Tibial nerve (tissue), 4 donors: ENCODE measurements around the gene ANGPTL4. TPM values are rescaled to one million over a fixed set of nuclear protein-coding genes. Genes with fewer than 3 reads are reported as not detected.
"Not testable (repeated sequence)": the region's sequence is repeated elsewhere in the genome, so short reads cannot be mapped to it uniquely, and the experiment has no call there.

Source experiments
- DNase-seq, 2 donors: peaks; one replicate each; pipeline ENCODE4 v3.0.0-alpha.2; 2019; ENCODE audit warnings: low spot score in 2 of 2
- H3K27ac ChIP-seq, 4 donors: fragments of 200-600 bp; sonication (generic) in 3 of 4; one replicate each; pipeline ENCODE4 v1.5.1; 2017 to 2019; ENCODE audit warnings: mild to moderate bottlenecking in 1 of 4
- H3K27me3 ChIP-seq, 2 donors: fragments of 200-600 bp; sonication (generic) in 1 of 2; one replicate each; pipeline versions ENCODE4 v1.5.1 to v1.6.0; 2017 to 2019
- H3K36me3 ChIP-seq, 3 donors: fragments of 200-600 bp; sonication (generic); one replicate each; pipeline ENCODE4 v1.5.1; 2018 to 2019
- H3K4me1 ChIP-seq, 4 donors: fragments of 200-600 bp; sonication (generic) in 3 of 4; one replicate each; pipeline ENCODE4 v1.5.1; 2017 to 2019
- H3K4me3 ChIP-seq, 4 donors: fragments of 200-600 bp; sonication (generic) in 3 of 4; one replicate each; pipeline ENCODE4 v1.5.1; 2017 to 2019; ENCODE audit warnings: mild to moderate bottlenecking in 1 of 4, moderate library complexity in 1 of 4
- H3K9me3 ChIP-seq, 4 donors: fragments of 200-600 bp; sonication (generic) in 3 of 4; one replicate each; pipeline ENCODE4 v1.5.1; 2017 to 2019
- EP300 ChIP-seq, 2 donors: sonication (generic); formaldehyde crosslinking; IDR thresholded peaks; one replicate each; pipeline ENCODE4 v1.6.1; 2017; ENCODE audit warnings: antibody characterized with exemption in 2 of 2, mild to moderate bottlenecking in 1 of 2
- POLR2A ChIP-seq, 2 donors: fragments of 450-650 bp; IDR thresholded peaks; one replicate each; pipeline ENCODE4 v1.6.1; 2017; ENCODE audit warnings: antibody characterized with exemption in 2 of 2, mild to moderate bottlenecking in 2 of 2, moderate library complexity in 2 of 2
- WGBS, 2 donors: methylation state at CpG; one replicate each; pipeline ENCODE4 v1.1.5; 2018; 5-methylcytosine and 5-hydroxymethylcytosine counted together
- total RNA-seq, 4 donors: library from RNA; depleted of rRNA; stranded (reverse); fragments of >200 nt; gene quantifications; one replicate each; pipeline ENCODE4 v1.1.0, GENCODE V29; 2016
- TF ChIP-seq, protein P1 (sequence below), 5 experiments: fragments of 200-600 bp in 3 of 5; fragments of 450-650 bp in 2 of 5; sonication (generic) in 3 of 5; IDR thresholded peaks; one replicate each; pipeline ENCODE4 v1.5.1; 2016 to 2019; ENCODE audit warnings: antibody characterized with exemption in 5 of 5, mild to moderate bottlenecking in 3 of 5, moderate library complexity in 2 of 5

Gene ANGPTL4
- total RNA-seq, 4 donors from 2014 or later = 52.2 to 256 (median 75.6) TPM

DNA sequence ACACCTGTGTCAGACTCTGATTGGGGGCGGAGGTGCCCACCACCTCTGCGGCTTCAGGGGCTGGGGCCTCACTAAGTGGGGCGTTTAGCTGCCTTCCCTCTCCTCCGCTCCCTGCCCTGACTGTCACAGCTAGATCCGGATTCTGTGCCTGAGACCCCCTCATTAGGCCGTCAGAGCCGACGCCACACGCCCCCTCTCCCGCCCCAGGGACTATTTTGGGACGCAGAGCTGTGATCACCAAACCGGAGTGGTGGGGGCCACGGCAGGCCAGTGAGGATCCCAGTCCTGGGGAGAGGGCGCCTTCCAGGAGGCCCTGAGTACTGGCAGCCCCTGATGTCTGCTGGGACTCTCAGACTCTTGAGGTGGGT lies 21.7 kb upstream of the ANGPTL4 start:
- Histone ChIP-seq H3K36me3 (no peaks in the 10 kb centered on the region), H3K27me3 (peaks cover 0 to 21% of the 10 kb centered on the region in 2 donors), H3K27ac (peak overlapping the region; percentile 45 to 84 (median 65)), H3K9me3 (no peaks in the 10 kb centered on the region), H3K4me3 (peak overlapping the region in 3 of 4 donors; percentile 43 to 58 (median 47)), H3K4me1 (peaks cover 0 to 25% (median 2%) of the 10 kb centered on the region in 4 donors)
- DNase-seq = no peak
- WGBS, 2 donors = 42 to 47% methylated on average over 14 of the region's 14 CpGs
- TF ChIP-seq EP300 (IDR thresholded peaks at IDR 0.05) (no peak), POLR2A (IDR thresholded peaks at IDR 0.05) (no peak)
- TF ChIP-seq, protein P1, sequence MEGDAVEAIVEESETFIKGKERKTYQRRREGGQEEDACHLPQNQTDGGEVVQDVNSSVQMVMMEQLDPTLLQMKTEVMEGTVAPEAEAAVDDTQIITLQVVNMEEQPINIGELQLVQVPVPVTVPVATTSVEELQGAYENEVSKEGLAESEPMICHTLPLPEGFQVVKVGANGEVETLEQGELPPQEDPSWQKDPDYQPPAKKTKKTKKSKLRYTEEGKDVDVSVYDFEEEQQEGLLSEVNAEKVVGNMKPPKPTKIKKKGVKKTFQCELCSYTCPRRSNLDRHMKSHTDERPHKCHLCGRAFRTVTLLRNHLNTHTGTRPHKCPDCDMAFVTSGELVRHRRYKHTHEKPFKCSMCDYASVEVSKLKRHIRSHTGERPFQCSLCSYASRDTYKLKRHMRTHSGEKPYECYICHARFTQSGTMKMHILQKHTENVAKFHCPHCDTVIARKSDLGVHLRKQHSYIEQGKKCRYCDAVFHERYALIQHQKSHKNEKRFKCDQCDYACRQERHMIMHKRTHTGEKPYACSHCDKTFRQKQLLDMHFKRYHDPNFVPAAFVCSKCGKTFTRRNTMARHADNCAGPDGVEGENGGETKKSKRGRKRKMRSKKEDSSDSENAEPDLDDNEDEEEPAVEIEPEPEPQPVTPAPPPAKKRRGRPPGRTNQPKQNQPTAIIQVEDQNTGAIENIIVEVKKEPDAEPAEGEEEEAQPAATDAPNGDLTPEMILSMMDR (IDR thresholded peaks at IDR 0.05) = no peak

DNA sequence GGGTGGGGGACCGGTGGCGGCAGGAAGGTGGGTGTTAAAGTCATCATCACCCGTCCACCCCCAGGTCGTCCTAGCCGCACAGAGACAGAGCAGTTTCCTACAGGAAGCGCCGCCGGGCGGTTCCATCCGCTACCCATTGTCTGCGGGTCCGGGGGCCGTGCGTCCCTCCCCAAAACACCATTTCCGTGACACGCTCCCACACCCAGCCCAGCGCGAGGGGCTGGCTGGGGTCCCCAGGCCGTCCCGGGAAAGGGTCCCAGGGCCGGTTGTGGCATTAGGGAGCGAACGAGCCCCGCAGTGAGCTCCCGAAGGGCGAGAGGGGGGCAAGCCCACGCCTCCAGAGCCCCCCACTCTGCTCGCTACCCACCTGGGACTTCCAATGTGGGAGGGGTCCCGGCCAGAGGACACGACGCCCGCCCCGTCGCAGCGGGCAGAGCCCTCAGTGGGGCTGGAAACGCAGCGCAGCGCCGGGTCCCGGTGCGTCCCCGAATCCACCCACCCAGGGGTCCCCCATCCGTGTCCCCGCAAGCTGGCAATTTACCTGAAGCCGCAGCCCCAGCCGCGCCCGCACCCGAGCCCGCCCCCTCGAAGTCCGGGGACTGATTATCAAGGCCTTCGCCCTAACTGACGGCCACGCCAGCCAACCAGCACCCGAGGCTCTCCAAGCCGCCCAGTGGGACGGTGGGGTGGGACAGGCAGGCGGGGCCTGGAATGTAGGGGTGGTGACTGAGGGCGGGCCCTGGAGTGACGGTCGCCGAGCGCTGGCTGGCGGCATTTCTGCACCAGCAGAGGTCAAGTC lies 21.1 kb upstream of the ANGPTL4 start, which contains the start of gene KANK3:
Gene KANK3 (minus strand): TSS at position 579 of the 799 bp plus-strand sequence. CDS start 5,434 bp downstream, outside the sequence.
- 2% methylated on average over 9 to 40 of the region's 65 CpGs for WGBS, 2 donors
- Histone ChIP-seq H3K9me3 (no peaks in the 10 kb centered on the region), H3K27ac (peak within 1 kb of the TSS; percentile 45 to 84 (median 65)), H3K36me3 (no peaks in the 10 kb centered on the region), H3K4me1 (peaks cover 0 to 30% (median 3%) of the 10 kb centered on the region in 4 donors), H3K4me3 (peak within 1 kb of the TSS; percentile 43 to 58 (median 49)), H3K27me3 (peaks cover 0 to 21% of the 10 kb centered on the region in 2 donors)
- TF ChIP-seq POLR2A (IDR thresholded peaks at IDR 0.05) = peak; percentile 27 to 80
- TF ChIP-seq EP300 (IDR thresholded peaks at IDR 0.05) = peak; percentile 75 to 80
- TF ChIP-seq, protein P1 (IDR thresholded peaks at IDR 0.05) = peak in 1 of 5 experiments; percentile 35
- DNase-seq = peak; percentile 85 to 89

DNA sequence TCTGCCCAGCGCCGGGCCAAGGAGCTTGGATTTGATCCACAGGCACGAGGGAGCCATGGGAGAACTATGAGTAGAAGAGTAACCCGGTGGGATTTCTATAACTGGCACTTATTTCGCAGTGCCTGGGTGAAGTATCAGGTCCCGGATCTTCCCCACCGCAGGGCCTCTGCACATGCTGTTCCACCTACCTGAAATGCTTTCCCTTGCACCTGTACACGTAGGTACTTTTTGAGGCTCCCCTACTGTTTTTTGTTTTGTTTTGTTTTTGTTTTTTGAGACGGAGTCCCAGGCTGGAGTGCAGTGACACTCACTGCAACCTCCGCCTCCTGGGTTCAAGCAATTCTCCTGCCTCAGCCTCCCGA lies 20.5 kb upstream of the ANGPTL4 start:
- DNase-seq = no peak
- WGBS, 2 donors = 31 to 33% methylated on average over 11 of the region's 11 CpGs
- no peaks in the 10 kb centered on the region for H3K36me3 ChIP-seq
- H3K4me3 ChIP-seq = peak overlapping the region in 3 of 4 donors; percentile 43 to 58 (median 47)
- TF ChIP-seq EP300 (IDR thresholded peaks at IDR 0.05) = no peak
- TF ChIP-seq, protein P1 (IDR thresholded peaks at IDR 0.05) = no peak
- TF ChIP-seq POLR2A (IDR thresholded peaks at IDR 0.05) = no peak
- H3K4me1 ChIP-seq = peaks cover 0 to 33% (median 5%) of the 10 kb centered on the region in 4 donors
- no peak overlapping the region for H3K27ac ChIP-seq
- peaks cover 0 to 21% of the 10 kb centered on the region in 2 donors for H3K27me3 ChIP-seq
- H3K9me3 ChIP-seq = no peaks in the 10 kb centered on the region

DNA sequence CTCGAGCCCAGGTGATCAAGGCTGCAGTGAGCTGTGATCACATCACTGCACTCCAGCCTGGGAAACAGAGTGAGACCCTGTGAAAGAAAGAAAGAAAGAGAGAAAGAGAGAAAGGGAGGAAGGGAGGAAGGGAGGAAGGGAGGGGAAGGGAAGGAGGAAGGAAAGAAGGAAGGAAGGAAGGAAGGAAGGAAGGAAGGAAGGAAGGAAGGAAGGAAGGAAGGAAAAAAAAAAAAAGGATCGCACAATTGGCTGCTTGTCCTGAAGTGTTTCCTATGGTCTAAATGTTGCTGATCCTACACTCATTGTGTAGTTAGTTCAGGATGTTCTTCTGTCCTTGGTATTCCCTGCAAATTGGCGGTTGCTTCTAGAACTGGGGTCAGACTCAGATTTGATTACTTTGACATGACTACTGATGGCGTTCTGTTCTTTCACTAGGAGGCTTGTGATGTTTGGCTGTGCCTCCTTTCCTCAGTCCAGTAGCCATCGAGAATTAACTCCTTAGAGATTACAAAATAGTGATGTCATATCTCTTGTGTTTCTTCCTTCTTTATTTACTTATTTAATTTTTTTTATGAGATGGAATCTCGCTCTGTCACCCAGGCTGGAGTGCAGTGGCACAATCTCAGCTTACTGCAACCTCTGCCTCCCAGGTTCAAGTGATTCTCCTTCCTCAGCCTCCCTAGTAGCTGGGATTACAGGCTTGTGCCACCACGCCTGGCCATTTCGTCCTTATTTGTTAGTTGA lies 14.2 kb upstream of the ANGPTL4 start:
- WGBS, 2 donors = 55 to 59% methylated on average over 8 of the region's 8 CpGs
- not testable (repeated sequence) for H3K27me3 ChIP-seq, DNase-seq

DNA sequence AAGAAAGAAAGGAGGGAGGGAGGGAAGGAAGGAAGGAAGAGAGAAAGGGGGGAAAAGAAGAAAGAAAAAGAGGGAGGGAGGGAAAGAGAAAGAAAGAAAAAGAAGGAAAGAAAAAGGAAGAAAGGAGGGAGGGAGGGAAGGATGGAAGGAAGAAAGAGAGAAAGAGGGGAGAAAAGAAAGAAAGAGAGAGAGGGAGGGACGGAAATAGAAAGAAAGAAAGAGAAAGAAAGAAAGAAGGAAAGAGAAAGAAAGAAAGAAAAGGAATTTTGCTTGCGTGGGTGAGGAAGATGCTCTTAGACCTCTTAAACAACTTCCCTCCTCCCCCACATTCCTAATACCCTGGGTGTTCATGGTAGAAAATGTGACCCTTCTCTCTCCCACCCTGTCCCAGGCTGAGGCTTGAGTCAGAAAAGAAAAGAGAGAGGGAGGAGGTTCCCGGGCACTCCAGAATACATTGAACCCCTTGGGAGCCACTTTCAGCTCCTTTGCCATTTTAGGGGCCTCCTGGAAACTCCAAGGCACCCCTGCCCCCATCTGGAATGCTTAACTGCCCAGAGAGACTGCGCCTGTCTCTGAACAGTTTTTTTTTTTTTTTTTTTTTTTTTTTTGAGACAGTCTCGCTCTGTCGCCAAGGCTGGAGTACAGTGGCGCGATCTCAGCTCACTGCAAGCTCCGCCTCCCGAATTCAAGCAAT lies 11.7 kb upstream of the ANGPTL4 start:
- Histone ChIP-seq H3K9me3 (no peaks in the 10 kb centered on the region), H3K27me3 (no peaks in the 10 kb centered on the region), H3K4me3 (peak overlapping the region in 2 of 4 donors; percentile 21 to 28), H3K36me3 (no peaks in the 10 kb centered on the region), H3K4me1 (peaks cover 3 to 45% (median 17%) of the 10 kb centered on the region in 4 donors), H3K27ac (peak overlapping the region in 2 of 4 donors; percentile 76 to 77)
- WGBS, 2 donors = 6 to 15% methylated on average over 10 of the region's 10 CpGs
- no peak for DNase-seq
- no peak for TF ChIP-seq EP300 (IDR thresholded peaks at IDR 0.05)
- TF ChIP-seq, protein P1 (IDR thresholded peaks at IDR 0.05) = no peak
- TF ChIP-seq POLR2A (IDR thresholded peaks at IDR 0.05) = no peak

More for the DNA sequence above, 14.2 kb upstream of the ANGPTL4 start:
- not testable (repeated sequence) for H3K27ac ChIP-seq, H3K36me3 ChIP-seq, H3K4me3 ChIP-seq, H3K9me3 ChIP-seq
- peaks cover 3 to 39% (median 14%) of the 10 kb centered on the region in 4 donors for H3K4me1 ChIP-seq

DNA sequence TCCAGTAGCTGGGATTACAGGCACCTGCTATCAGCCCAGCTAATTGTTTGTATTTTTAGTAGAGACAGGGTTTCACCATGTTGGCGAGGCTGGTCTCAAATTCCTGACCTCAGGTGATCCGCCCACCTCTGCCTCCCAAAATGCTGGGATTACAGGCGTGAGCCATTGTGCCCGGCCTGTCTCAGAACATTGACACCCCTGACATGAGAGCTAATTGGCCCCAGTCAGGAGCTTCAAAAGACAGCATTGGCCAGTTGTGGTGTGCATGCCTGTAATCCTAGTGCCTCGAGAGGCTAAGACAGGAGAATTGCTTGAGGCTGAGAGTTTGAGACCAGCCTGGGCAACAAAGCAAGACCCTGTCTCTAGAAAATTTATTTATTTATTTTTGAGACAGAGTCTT lies 11.1 kb upstream of the ANGPTL4 start:
- DNase-seq, H3K27me3 ChIP-seq, H3K9me3 ChIP-seq, H3K36me3 ChIP-seq: not testable (repeated sequence)
- Histone ChIP-seq H3K4me3 (peak overlapping the region in 1 of 4 donors; percentile 28), H3K27ac (peak overlapping the region in 2 of 4 donors; percentile 76 to 77), H3K4me1 (peaks cover 3 to 41% (median 16%) of the 10 kb centered on the region in 4 donors)
- 42 to 55% methylated on average over 5 of the region's 5 CpGs for WGBS, 2 donors
